AG09309 (cell line): ENCODE results near the gene SLC25A23.

Experiments
- DNase-seq: peaks from one replicate; pipeline ENCODE4 v3.0.0-alpha.2; 2010; ENCODE audit warnings: low read depth
- H3K4me3 ChIP-seq: 2 replicates; pipeline ENCODE4 v1.5.1; 2011; ENCODE audit warnings: mild to moderate bottlenecking, low read depth, low read length, moderate library complexity; ENCODE audit not compliant: control insufficient read depth
- CTCF ChIP-seq: IDR thresholded peaks from 2 replicates; pipeline ENCODE4 v1.5.1; 2011; ENCODE audit warnings: mild to moderate bottlenecking, low read depth, low read length, inconsistent platforms; ENCODE audit not compliant: insufficient read depth, control insufficient read depth; ENCODE audit errors: missing control alignments

SLC25A23 gene

GRCh38 chr19:6424939-6425731 is 34.5 kb downstream of the SLC25A23 start:
- H3K4me3 ChIP-seq: no peak overlapping the region; the same call in 1 of the 2 replicates
- TF ChIP-seq CTCF: no peak
- DNase-seq: peak; percentile 100

GRCh38 chr19:6424195-6424938 is 35.2 kb downstream of the SLC25A23 start, which contains the start of gene KHSRP:
Gene KHSRP (minus strand): TSS chr19:6424811. CDS start chr19:6424701, 110 bp downstream.
- no peak for TF ChIP-seq CTCF
- no peak for DNase-seq
- peak within 1 kb of the TSS; percentile 98 for H3K4me3 ChIP-seq

GRCh38 chr19:6423499-6424194 is 35.9 kb downstream of the SLC25A23 start:
- no peak for DNase-seq
- TF ChIP-seq CTCF: no peak

GRCh38 chr19:6421075-6422014 is 38.2 kb downstream of the SLC25A23 start:
- DNase-seq: no peak
- H3K4me3 ChIP-seq: no peak overlapping the region
- no peak for TF ChIP-seq CTCF

More at GRCh38 chr19:6423499-6424194, 35.9 kb downstream of the SLC25A23 start:
- H3K4me3 ChIP-seq: peak overlapping the region; percentile 98

- no peak overlapping the region for H3K4me3 ChIP-seq
- TF ChIP-seq CTCF: no peak
- DNase-seq: no peak
Measured at GRCh38 chr19:6418562-6418932, 41.0 kb downstream of the SLC25A23 start.
